HG03095 (cell line): ENCODE data around the gene MAML3.
"Not testable (repeated sequence)": the region's sequence is repeated elsewhere in the genome, so short reads cannot be mapped to it uniquely, and the experiment has no call there.

Experiments used
- ATAC-seq: cut with Tn5 transposase; IDR thresholded peaks from one replicate; pipeline ENCODE4 v1.9.1; 2021; ENCODE audit warnings: moderate library complexity; ENCODE audit not compliant: unreplicated experiment

MAML3 gene

GRCh38 chr4:139710073-139710472 is 443.9 kb downstream of the MAML3 start:
- ATAC-seq = no peak

- ATAC-seq = no peak
Measured at GRCh38 chr4:139709660-139710059, 444.3 kb downstream of the MAML3 start.

- ATAC-seq = no peak
Measured at GRCh38 chr4:139704915-139705485, 449.0 kb downstream of the MAML3 start.

- no peak for ATAC-seq
Measured at GRCh38 chr4:139700568-139700967, 453.4 kb downstream of the MAML3 start.

GRCh38 chr4:139698167-139698925 is 455.6 kb downstream of the MAML3 start:
- ATAC-seq = not testable (repeated sequence)

- ATAC-seq = no peak
Measured at GRCh38 chr4:139696491-139696890, 457.5 kb downstream of the MAML3 start.

DNA sequence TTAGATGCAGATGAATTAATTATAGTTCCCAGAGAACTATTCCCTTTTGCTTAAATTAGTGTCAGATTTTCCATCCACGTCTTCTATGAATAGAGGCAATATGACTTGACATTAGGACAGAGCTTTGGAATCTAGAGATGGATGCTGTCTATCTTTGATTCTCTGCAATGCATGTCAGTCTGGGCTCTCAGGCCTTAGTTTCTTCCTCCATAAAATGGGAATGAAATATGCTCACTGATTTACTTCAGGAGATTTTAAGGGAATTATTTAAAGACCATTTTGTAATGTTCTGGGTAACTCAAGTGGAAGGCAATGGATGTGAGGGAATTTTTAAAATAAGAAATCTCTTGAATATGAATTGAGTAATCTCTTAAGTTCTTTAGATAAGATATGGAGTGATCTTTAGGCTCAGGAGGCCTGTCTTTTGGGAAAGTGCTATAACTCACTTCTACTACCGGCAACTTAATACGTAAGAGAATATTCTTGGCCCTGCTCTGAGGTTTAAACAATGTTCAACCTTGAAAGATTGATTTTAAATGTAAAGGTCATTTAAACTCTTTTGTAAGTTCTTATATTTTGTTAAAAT is 459.4 kb downstream of the MAML3 start:
- ATAC-seq = no peak

DNA sequence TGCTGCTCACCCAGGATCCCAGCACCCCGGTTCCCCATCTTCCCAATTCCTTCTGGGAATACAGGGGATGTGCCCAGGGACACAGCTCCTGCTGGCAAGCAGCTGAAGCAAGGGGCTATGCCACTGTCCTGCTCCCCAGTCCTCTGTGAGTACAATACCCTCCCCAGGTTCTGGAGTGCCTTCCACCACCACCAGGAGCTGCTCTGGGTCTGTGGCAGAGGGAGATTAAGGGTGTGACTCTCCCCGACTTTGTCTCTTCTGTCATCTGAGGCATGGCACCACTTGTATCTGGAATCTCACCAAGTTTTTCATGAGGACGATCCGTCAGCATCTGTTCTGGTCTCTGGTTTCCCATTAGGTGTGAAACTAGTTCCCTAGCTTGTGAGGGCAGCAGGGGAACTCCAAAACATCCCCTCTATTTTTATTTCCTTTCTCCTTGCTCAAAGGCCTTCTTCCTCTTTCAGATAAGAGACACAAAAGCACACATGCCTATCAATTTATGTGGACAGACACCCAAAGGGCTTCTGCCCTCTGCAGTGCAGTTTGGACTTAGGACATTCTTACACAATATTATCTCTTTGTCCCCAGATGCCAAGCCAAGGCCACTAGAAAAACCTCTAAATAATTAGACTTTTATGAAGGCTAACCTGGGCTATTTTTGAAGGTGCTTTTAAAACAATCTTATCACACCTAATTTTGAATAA is 461.5 kb downstream of the MAML3 start:
- ATAC-seq = no peak

DNA sequence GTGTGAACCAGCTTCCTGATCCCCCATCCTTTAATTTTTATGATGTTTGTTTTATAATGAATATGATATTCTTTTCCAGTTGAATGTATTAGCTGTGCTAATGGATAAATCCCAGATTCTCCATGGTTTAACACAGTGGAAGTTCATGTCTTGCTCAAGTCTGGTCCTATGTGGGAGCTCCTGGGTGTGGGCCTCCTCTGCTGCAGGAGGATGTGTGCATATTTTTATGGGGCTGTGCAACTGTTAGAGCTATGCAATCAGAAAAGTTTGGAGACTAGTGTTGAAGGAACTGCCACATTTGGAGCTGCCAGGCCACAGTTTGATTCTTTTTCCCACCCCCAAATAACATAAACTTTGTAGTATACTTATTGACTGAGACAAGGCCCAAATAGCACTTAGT is 463.6 kb downstream of the MAML3 start:
- no peak for ATAC-seq

- no peak for ATAC-seq
Measured at GRCh38 chr4:139689093-139689722, 464.8 kb downstream of the MAML3 start.

DNA sequence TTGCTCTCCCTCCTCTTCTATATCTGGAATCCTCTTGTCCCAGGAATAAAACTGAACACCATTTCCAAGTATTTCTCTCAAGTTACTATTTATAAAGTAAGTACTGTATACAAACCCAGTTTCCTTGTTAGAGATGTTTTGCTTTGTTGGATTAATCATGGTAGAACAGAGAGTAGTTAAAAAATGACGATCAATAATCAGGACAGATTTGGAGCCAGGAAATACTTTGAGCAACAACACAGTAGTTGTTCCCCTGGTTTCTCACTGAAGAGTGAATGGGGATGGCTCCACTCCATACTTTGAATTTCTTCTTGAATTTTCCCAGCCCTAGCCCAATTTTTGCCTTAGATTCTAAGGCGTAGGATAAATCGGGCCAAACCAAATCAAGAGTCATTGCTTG is 467.0 kb downstream of the MAML3 start:
- no peak for ATAC-seq

DNA sequence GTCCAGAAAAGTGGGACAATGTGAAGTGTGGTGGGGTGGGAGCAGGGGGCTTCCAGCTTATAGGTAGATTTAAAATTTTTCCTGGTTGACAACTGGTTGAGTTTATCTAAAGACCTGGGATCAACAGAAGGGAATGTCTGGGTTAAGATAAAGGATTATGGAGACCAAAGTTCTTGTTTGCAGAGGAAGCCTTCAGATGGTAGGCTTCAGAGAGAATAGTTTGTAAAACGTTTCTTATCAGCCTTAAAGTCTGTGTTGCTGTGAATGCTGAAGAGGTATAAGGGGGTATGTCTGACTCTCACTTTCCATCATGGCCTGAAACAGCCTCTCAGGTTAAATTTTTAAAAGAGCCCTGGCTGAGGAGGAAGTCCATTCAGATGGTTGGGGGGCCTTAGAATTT is 467.9 kb downstream of the MAML3 start:
- no peak for ATAC-seq

DNA sequence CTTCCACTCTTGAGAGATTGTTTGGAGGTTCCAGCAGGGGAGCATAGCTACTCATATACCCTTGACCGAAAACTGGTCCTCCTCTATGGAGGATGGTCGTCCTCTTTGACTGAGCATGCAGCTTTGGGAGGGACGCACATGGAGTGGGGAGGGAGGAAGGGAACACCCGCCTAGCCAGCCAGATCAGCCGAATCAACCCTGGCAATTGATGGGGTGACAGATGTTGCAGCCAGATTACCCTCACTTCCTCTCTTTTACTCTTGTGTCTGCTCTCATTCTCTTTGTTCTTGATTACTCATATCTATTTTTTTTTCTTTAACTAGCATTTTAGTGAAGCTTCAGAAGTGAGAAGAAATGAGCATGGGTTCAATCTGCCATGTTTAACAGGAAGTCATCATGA is 468.8 kb downstream of the MAML3 start:
- ATAC-seq = no peak

DNA sequence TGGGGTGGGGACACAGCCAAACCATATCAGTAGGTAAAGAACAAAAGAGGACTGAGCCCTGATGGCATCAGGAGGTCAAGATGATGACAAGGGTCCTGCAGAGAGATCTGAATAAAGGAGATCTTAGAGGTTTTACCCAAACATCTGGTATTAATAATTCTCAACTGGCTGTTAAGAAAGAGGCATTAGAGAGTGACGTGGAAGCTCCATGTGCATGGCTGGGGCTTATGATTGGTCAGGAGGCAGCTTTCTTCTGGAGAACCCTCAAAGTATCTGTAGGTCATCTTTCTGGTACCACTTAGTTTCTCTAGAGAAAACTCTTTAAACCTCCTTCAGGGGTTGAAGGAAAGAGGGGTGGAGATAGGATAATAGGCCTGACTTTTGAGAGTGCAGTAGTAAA is 469.6 kb downstream of the MAML3 start:
- no peak for ATAC-seq

GRCh38 chr4:139682741-139683151 is 471.2 kb downstream of the MAML3 start:
- no peak for ATAC-seq

GRCh38 chr4:139682309-139682708 is 471.7 kb downstream of the MAML3 start:
- ATAC-seq = no peak

GRCh38 chr4:139676913-139677585 is 476.9 kb downstream of the MAML3 start:
- ATAC-seq = no peak

DNA sequence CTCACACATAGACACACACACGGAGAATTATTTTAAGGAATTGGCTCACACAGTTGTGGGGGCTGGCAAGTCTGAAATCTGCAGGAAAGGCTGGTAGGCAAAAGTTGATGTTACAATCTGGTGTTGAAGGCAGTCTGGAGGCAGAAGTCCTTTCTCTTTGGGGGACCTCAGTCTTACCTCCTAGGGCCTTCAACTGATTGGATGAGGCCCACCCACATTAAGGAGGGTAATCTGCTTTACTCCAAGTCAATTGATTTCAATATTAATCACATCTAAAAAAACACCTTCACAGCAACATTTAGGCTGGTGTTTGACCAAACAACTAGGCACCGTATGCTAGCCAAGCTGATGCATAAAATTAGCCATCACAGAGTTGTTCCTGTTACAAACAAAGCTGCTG is 477.6 kb downstream of the MAML3 start:
- no peak for ATAC-seq

DNA sequence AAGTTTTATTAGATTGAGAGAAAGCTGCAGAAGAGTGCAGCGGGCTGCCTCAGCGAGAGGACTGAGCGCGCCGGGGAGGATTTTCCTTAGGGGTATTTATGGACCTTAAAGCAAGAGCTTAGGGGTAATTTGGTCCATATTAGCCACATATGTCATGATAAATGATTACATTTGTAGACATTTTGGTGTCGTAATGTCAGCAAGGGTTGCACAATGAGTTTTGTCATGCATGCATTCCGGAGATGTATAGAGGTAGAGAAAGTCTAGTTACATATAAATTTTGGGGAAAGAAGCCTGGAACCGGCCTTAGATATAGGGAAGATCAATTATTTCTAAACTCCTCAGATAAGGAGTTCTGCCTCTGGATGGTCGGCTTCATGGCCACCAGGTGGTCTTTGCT is 478.3 kb downstream of the MAML3 start:
- ATAC-seq = no peak

- ATAC-seq = no peak
Measured at GRCh38 chr4:139674875-139675550, 479.0 kb downstream of the MAML3 start.
